PC-3 (cell line): ENCODE measurements around the gene RGS5. TPM values are rescaled to one million over a fixed set of nuclear protein-coding genes. Genes with fewer than 3 reads are reported as not detected.
"Not testable (repeated sequence)": the region's sequence is repeated elsewhere in the genome, so short reads cannot be mapped to it uniquely, and the experiment has no call there.

ENCODE experiments used
- ATAC-seq: fragments of 200-7000 bp; cut with Tn5 transposase; 2 replicates; pipeline ENCODE4 v1.9.1; 2020; ENCODE audit warnings: mild to moderate bottlenecking, moderate library complexity
- BruUV-seq: library from RNA; stranded (reverse); fragments of 400-500 nt; replicated peaks from 2 replicates; lab custom pipeline; 2021; lab: Mats Ljungman, UMichigan
- CTCF ChIA-PET: fragments of 300-600 bp; sonication (Branson Sonifier 250); formaldehyde crosslinking; loops from one replicate; lab custom pipeline; 2022; ENCODE audit warnings: antibody characterized with exemption; lab: Charles Lee
- POLR2A ChIA-PET: fragments of 300-600 bp; sonication (Branson Sonifier 250); formaldehyde crosslinking; loops from one replicate; lab custom pipeline; 2022; ENCODE audit warnings: antibody characterized with exemption; ENCODE audit not compliant: unreplicated experiment; lab: Charles Lee
- DNase-seq: peaks from one replicate; pipeline ENCODE4 v3.0.0-alpha.2; 2015
- H2AFZ ChIP-seq: fragments of 300-600 bp; sonication (generic); 2 replicates; pipeline ENCODE4 v1.6.0; 2016; ENCODE audit warnings: antibody characterized with exemption, low read length
- H3F3A ChIP-seq: fragments of 300-600 bp; sonication (generic); one replicate; pipeline ENCODE4 v1.6.0; 2017; ENCODE audit warnings: antibody characterized with exemption, low read length, control low read depth, mild to moderate bottlenecking; ENCODE audit not compliant: unreplicated experiment
- H3K27ac ChIP-seq: fragments of 300-600 bp; sonication (generic); 2 replicates; pipeline ENCODE4 v1.5.1; 2016; ENCODE audit warnings: mild to moderate bottlenecking, low read length
- H3K27me3 ChIP-seq: fragments of 300-600 bp; sonication (generic); 2 replicates; pipeline ENCODE4 v1.6.1; 2016; ENCODE audit warnings: low read length, mixed read lengths
- H3K36me3 ChIP-seq: fragments of 300-600 bp; sonication (generic); 2 replicates; pipeline ENCODE4 v1.6.1; 2016; ENCODE audit warnings: low read depth, mixed run types, low read length, mixed read lengths
- H3K4me1 ChIP-seq: fragments of 300-600 bp; sonication (generic); 2 replicates; pipeline ENCODE4 v1.5.1; 2016; ENCODE audit warnings: low read length; ENCODE audit not compliant: insufficient read depth
- H3K4me2 ChIP-seq: fragments of 300-600 bp; sonication (generic); 2 replicates; pipeline ENCODE4 v1.6.0; 2016; ENCODE audit warnings: low read length
- H3K4me3 ChIP-seq: fragments of 300-600 bp; sonication (generic); 2 replicates; pipeline ENCODE4 v1.5.1; 2016; ENCODE audit warnings: mild to moderate bottlenecking, low read length, mixed read lengths
- H3K79me2 ChIP-seq: fragments of 300-600 bp; sonication (generic); 2 replicates; pipeline ENCODE4 v1.6.1; 2017; ENCODE audit warnings: low read length, mixed read lengths
- H3K9ac ChIP-seq: fragments of 300-600 bp; sonication (generic); 2 replicates; pipeline ENCODE4 v1.6.0; 2016; ENCODE audit warnings: mild to moderate bottlenecking, low read length
- H3K9me2 ChIP-seq: fragments of 300-600 bp; sonication (generic); replicated peaks from 2 replicates; pipeline ENCODE4 v1.6.1; 2016; ENCODE audit warnings: mixed run types, low read length, mixed read lengths
- H3K9me3 ChIP-seq: fragments of 300-600 bp; sonication (generic); 2 replicates; pipeline ENCODE4 v1.6.1; 2016; ENCODE audit warnings: low read length, mixed read lengths
- H4K20me1 ChIP-seq: fragments of 300-600 bp; sonication (generic); 2 replicates; pipeline ENCODE4 v1.6.1; 2016; ENCODE audit warnings: low read length, mixed read lengths
- CTCF ChIP-seq: fragments of 300-600 bp; sonication (generic); conservative IDR thresholded peaks from 2 replicates; pipeline ENCODE4 v1.5.1; 2017; ENCODE audit warnings: antibody characterized with exemption, low read depth, mild to moderate bottlenecking, low read length
- EZH2 ChIP-seq: fragments of 300-600 bp; sonication (generic); IDR thresholded peaks from one replicate; pipeline ENCODE4 v1.6.1; 2017; ENCODE audit warnings: antibody characterized with exemption, mild to moderate bottlenecking, low read length; ENCODE audit not compliant: unreplicated experiment
- EZH2phosphoT487 ChIP-seq: fragments of 300-600 bp; sonication (generic); IDR thresholded peaks from 2 replicates; pipeline ENCODE4 v1.6.1; 2018; ENCODE audit warnings: mild to moderate bottlenecking, antibody characterized with exemption, low read length, borderline replicate concordance
- intact Hi-C: fragments of 100-400 bp; cut with micrococcal nuclease; formaldehyde crosslinking; loops from 2 replicates; pipeline ENCODE4 v1.9.0; 2023
- total RNA-seq: library from RNA; depleted of rRNA; stranded (reverse); fragments of >200 nt; gene quantifications from 2 replicates; pipeline ENCODE4 v1.2.3, GENCODE V29; 2014

The RGS5 gene
- total RNA-seq, 1 experiment from 2014 or later, result 5.0 TPM

GRCh38 chr1:163230827-163231226, 28.1 kb upstream of the RGS5 start:
- CTCF ChIA-PET, result no interaction called here
- no peak for DNase-seq
- Histone ChIP-seq H3K27me3 (no peaks in the 10 kb centered on the region), H3K4me2 (no peak overlapping the region), H3K36me3 (no peaks in the 10 kb centered on the region; the same call in 1 of the 2 replicates), H3K4me1 (no peaks in the 10 kb centered on the region), H3K79me2 (no peaks in the 10 kb centered on the region), H3K27ac (no peak overlapping the region), H3K9ac (no peak overlapping the region), H2AFZ (no peak overlapping the region), H3K9me2 (no peaks in the 10 kb centered on the region), H3K4me3 (no peak overlapping the region), H4K20me1 (no peaks in the 10 kb centered on the region), H3F3A (no peaks in the 10 kb centered on the region), H3K9me3 (no peaks in the 10 kb centered on the region)
- ATAC-seq, result no peak
- POLR2A ChIA-PET, result no interaction called here
- no TSS peak for BruUV-seq
- intact Hi-C loops, result no loop called here
- no peak for TF ChIP-seq EZH2
- TF ChIP-seq CTCF, result no peak
- TF ChIP-seq EZH2phosphoT487, result no peak

- BruUV-seq, H3K4me1 ChIP-seq, H3K9me2 ChIP-seq, H3K27ac ChIP-seq, DNase-seq, ATAC-seq, H3K4me3 ChIP-seq, H4K20me1 ChIP-seq, intact Hi-C loops, H3K9me3 ChIP-seq, H3K27me3 ChIP-seq, H2AFZ ChIP-seq, CTCF ChIA-PET, H3K36me3 ChIP-seq, H3K79me2 ChIP-seq, H3K9ac ChIP-seq, H3K4me2 ChIP-seq, H3F3A ChIP-seq: not testable (repeated sequence)
- POLR2A ChIA-PET, result interaction anchor here (0.6 to 0.8 kb wide), 2 partner anchors 10 to 30 kb away, joined by 3 to 8 read pairs; no protein-coding TSS in a partner anchor
Observed at GRCh38 chr1:163228271-163228670, 25.6 kb upstream of the RGS5 start.

GRCh38 chr1:163227126-163227525, 24.4 kb upstream of the RGS5 start:
- no peaks in the 10 kb centered on the region for H4K20me1 ChIP-seq
- no peaks in the 10 kb centered on the region for H3F3A ChIP-seq
- no peak for DNase-seq
- no peaks in the 10 kb centered on the region for H3K9me3 ChIP-seq
- H3K4me2 ChIP-seq, result no peak overlapping the region
- H3K27me3 ChIP-seq, result no peaks in the 10 kb centered on the region
- no peaks in the 10 kb centered on the region for H3K9me2 ChIP-seq
- ChIA-PET CTCF (no interaction called here), POLR2A (no interaction called here)
- H3K9ac ChIP-seq, result no peak overlapping the region
- TF ChIP-seq EZH2phosphoT487 (no peak), CTCF (no peak), EZH2 (no peak)
- no peaks in the 10 kb centered on the region for H3K79me2 ChIP-seq
- H3K4me3 ChIP-seq, result no peak overlapping the region
- no peak for ATAC-seq
- no peaks in the 10 kb centered on the region; the same call in 1 of the 2 replicates for H3K36me3 ChIP-seq
- no peak overlapping the region for H2AFZ ChIP-seq
- H3K27ac ChIP-seq, result no peak overlapping the region
- H3K4me1 ChIP-seq, result no peaks in the 10 kb centered on the region
- intact Hi-C loops, result no loop called here
- BruUV-seq, result no TSS peak
